ENCODE results near the gene MAIP1.

GRCh38 chr2:199911052-199911876, 44.1 kb upstream of the MAIP1 start, which contains the start of gene C2orf69:
- TF ChIP-seq EZH2 (IDR thresholded peaks at IDR 0.05; ENCODE audit: insufficient read depth, poor library complexity, severe bottlenecking) (no peak), EZH2phosphoT487 (IDR thresholded peaks at IDR 0.05; ENCODE audit: insufficient read depth, low read depth) (no peak)

All from GM23248 (cell line).